Adrenal gland (tissue), 5 donors: Measurements from ENCODE around the gene MTCL3.

ENCODE experiments used
- CTCF ChIP-seq, 6 experiments: fragments of 450-650 bp in 4 of 6; fragments of 200-600 bp in 2 of 6; sonication (generic) in 1 of 6; IDR thresholded peaks; 1 replicate in 5 of 6; 2 replicates in 1 of 6; pipeline versions ENCODE4 v1.5.1 to v1.8.0; 2016 to 2021; ENCODE audit warnings: antibody characterized with exemption in 6 of 6, mild to moderate bottlenecking in 2 of 6, moderate library complexity in 1 of 6
- POLR2A ChIP-seq, 2 donors: fragments of 450-650 bp; IDR thresholded peaks; one replicate each; pipeline ENCODE4 v1.6.1; 2017; ENCODE audit warnings: antibody characterized with exemption in 2 of 2, mild to moderate bottlenecking in 2 of 2, moderate library complexity in 1 of 2
- donor health status: DM: no; HTN: no; CAD: no.

DNA sequence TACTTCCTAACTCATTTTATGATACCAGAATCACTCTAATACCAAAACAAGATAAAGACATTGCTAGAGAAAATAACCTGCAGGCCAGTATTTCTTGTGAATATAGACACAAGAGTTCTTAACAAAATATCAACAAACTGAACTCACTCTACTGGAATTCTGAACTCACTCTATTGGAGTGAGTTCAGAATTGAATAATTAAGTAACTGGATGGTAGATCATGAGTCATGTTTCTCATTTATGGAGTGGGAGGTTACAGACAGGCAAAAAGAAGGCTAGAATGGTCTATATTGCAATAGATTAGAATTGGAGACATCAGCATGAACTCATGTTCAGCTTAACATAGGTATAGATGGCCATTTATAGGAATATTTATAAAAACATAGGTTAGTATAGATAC lies 31.3 kb upstream of the MTCL3 start:
- no peak for TF ChIP-seq CTCF (IDR thresholded peaks at IDR 0.05)
- no peak for TF ChIP-seq POLR2A (IDR thresholded peaks at IDR 0.05)
